Activated CD4-positive, alpha-beta T cell treated with anti-CD3 and anti-CD28 coated beads, Interleukin-2, amount 50 U/mL, for 1 hour (primary cell): ENCODE data around the gene STAT3.

Source experiments
- DNase-seq: peaks from one replicate; pipeline ENCODE4 v3.0.0-alpha.2; 2020

The STAT3 gene

GRCh38 chr17:42289611-42290181 lies 98.5 kb downstream of the STAT3 start:
- peak; percentile 43 for DNase-seq

- peak; percentile 39 for DNase-seq
Measured at GRCh38 chr17:42288803-42289610, 99.2 kb downstream of the STAT3 start.

GRCh38 chr17:42287977-42288802 lies 100.1 kb downstream of the STAT3 start, which contains the start of gene STAT5A:
TSS of gene STAT5A (plus strand) at chr17:42288498. CDS start at chr17:42289412, 914 bp downstream.
- DNase-seq: peak; percentile 77

- peak; percentile 39 for DNase-seq
Measured at GRCh38 chr17:42287305-42287976, 100.8 kb downstream of the STAT3 start.

GRCh38 chr17:42286411-42287221 lies 101.6 kb downstream of the STAT3 start:
- no peak for DNase-seq

GRCh38 chr17:42285346-42286050 lies 102.7 kb downstream of the STAT3 start:
- DNase-seq: no peak

GRCh38 chr17:42284566-42284965 lies 103.7 kb downstream of the STAT3 start:
- DNase-seq: no peak

GRCh38 chr17:42284024-42284369 lies 104.2 kb downstream of the STAT3 start:
- no peak for DNase-seq

GRCh38 chr17:42283241-42284023 lies 104.8 kb downstream of the STAT3 start:
- DNase-seq: no peak

GRCh38 chr17:42282478-42283080 lies 105.7 kb downstream of the STAT3 start:
- no peak for DNase-seq

GRCh38 chr17:42281571-42282096 lies 106.6 kb downstream of the STAT3 start:
- DNase-seq: peak; percentile 0

GRCh38 chr17:42279776-42280630 lies 108.2 kb downstream of the STAT3 start:
- no peak for DNase-seq

GRCh38 chr17:42277342-42277712 lies 110.9 kb downstream of the STAT3 start:
- DNase-seq: no peak

GRCh38 chr17:42276609-42277341 lies 111.5 kb downstream of the STAT3 start:
- DNase-seq: peak; percentile 23

GRCh38 chr17:42276359-42276608 lies 112.0 kb downstream of the STAT3 start, which contains the start of gene STAT5B:
TSS of gene STAT5B (minus strand) at chr17:42276391. CDS start at chr17:42232127, 44,264 bp downstream.
- peak; percentile 58 for DNase-seq

GRCh38 chr17:42275527-42276358 lies 112.5 kb downstream of the STAT3 start:
- peak; percentile 38 for DNase-seq

- DNase-seq: no peak
Measured at GRCh38 chr17:42274812-42275526, 113.3 kb downstream of the STAT3 start.
